CD4-positive, alpha-beta T cell treated with Interleukin-15 for 1 hour (primary cell): Measurements from ENCODE around the gene TPD52L2.

Experiments
- DNase-seq: peaks from one replicate; pipeline ENCODE4 v3.0.0-alpha.2; 2020

The TPD52L2 gene

GRCh38 chr20:63864978-63865640 is at the start of gene TPD52L2:
Gene TPD52L2 (plus strand): TSS chr20:63865270. CDS start chr20:63865366, 96 bp downstream.
- DNase-seq = peak; percentile 97

GRCh38 chr20:63815615-63816253 is 49.3 kb upstream of the TPD52L2 start:
- no peak for DNase-seq

- DNase-seq = no peak
These were observed 45.7 kb upstream of the TPD52L2 start for GRCh38 chr20:63819224-63819921.

- no peak for DNase-seq
These were observed 43.3 kb upstream of the TPD52L2 start for GRCh38 chr20:63821811-63822210.

- DNase-seq = no peak
These were observed 42.8 kb upstream of the TPD52L2 start for GRCh38 chr20:63822276-63822696.

- no peak for DNase-seq
These were observed 41.3 kb upstream of the TPD52L2 start for GRCh38 chr20:63823691-63824311.

GRCh38 chr20:63825331-63826118 is 39.5 kb upstream of the TPD52L2 start:
- no peak for DNase-seq

GRCh38 chr20:63826753-63827152 is 38.3 kb upstream of the TPD52L2 start:
- no peak for DNase-seq

- no peak for DNase-seq
These were observed 36.9 kb upstream of the TPD52L2 start for GRCh38 chr20:63828124-63828523.

GRCh38 chr20:63828545-63828944 is 36.5 kb upstream of the TPD52L2 start:
- no peak for DNase-seq

GRCh38 chr20:63828951-63829350 is 36.1 kb upstream of the TPD52L2 start:
- DNase-seq = no peak

GRCh38 chr20:63829603-63829944 is 35.5 kb upstream of the TPD52L2 start:
- no peak for DNase-seq

GRCh38 chr20:63829945-63830835 is 34.9 kb upstream of the TPD52L2 start:
- DNase-seq = no peak

GRCh38 chr20:63830841-63831588 is 34.1 kb upstream of the TPD52L2 start, which contains the start of gene ZBTB46:
Gene ZBTB46 (minus strand): TSS chr20:63831264. CDS start chr20:63790757, 40,507 bp downstream.
- DNase-seq = no peak

- DNase-seq = no peak
These were observed 33.5 kb upstream of the TPD52L2 start for GRCh38 chr20:63831646-63831992.

GRCh38 chr20:63831993-63832686 is 32.9 kb upstream of the TPD52L2 start:
- DNase-seq = no peak

GRCh38 chr20:63833776-63834490 is 31.1 kb upstream of the TPD52L2 start:
- no peak for DNase-seq

- DNase-seq = no peak
These were observed 30.6 kb upstream of the TPD52L2 start for GRCh38 chr20:63834491-63834880.

- no peak for DNase-seq
These were observed 29.8 kb upstream of the TPD52L2 start for GRCh38 chr20:63835021-63835858.
